GM19324 (cell line): ENCODE measurements around the gene B4GALT6.
A peak's percentile ranks its signal among the peaks of the same experiment; 100 is the strongest.
"Not testable (repeated sequence)": the region's sequence is repeated elsewhere in the genome, so short reads cannot be mapped to it uniquely, and the experiment has no call there.

Experiments
- ATAC-seq: cut with Tn5 transposase; IDR thresholded peaks from one replicate; pipeline ENCODE4 v1.9.1; 2021; ENCODE audit warnings: mild to moderate bottlenecking, moderate library complexity; ENCODE audit not compliant: unreplicated experiment, low FRiP score

B4GALT6 gene

GRCh38 chr18:31684279-31685096 lies at the start of gene B4GALT6:
B4GALT6 (minus strand) TSS chr18:31684581; CDS start chr18:31684426, 155 bp downstream.
- peak; percentile 43 for ATAC-seq

GRCh38 chr18:31731628-31732027 lies 47.2 kb upstream of the B4GALT6 start:
- no peak for ATAC-seq

- ATAC-seq: not testable (repeated sequence)
These were observed 44.8 kb upstream of the B4GALT6 start for GRCh38 chr18:31729196-31729595.

GRCh38 chr18:31723990-31724711 lies 39.8 kb upstream of the B4GALT6 start:
- ATAC-seq: no peak

- ATAC-seq: no peak
These were observed 39.2 kb upstream of the B4GALT6 start for GRCh38 chr18:31723639-31723989.

- peak; percentile 93 for ATAC-seq
These were observed 38.1 kb upstream of the B4GALT6 start for GRCh38 chr18:31722369-31722957.

GRCh38 chr18:31721601-31722000 lies 37.2 kb upstream of the B4GALT6 start:
- no peak for ATAC-seq

- no peak for ATAC-seq
These were observed 36.5 kb upstream of the B4GALT6 start for GRCh38 chr18:31720867-31721266.

GRCh38 chr18:31719363-31720006 lies 35.1 kb upstream of the B4GALT6 start:
- ATAC-seq: no peak

- no peak for ATAC-seq
These were observed 34.0 kb upstream of the B4GALT6 start for GRCh38 chr18:31718386-31718785.

GRCh38 chr18:31716362-31716761 lies 32.0 kb upstream of the B4GALT6 start:
- ATAC-seq: no peak

- no peak for ATAC-seq
These were observed 27.2 kb upstream of the B4GALT6 start for GRCh38 chr18:31711365-31712172.

GRCh38 chr18:31710826-31711225 lies 26.4 kb upstream of the B4GALT6 start:
- no peak for ATAC-seq

- no peak for ATAC-seq
These were observed 23.4 kb upstream of the B4GALT6 start for GRCh38 chr18:31707815-31708214.

GRCh38 chr18:31702449-31702848 lies 18.1 kb upstream of the B4GALT6 start:
- no peak for ATAC-seq

GRCh38 chr18:31701744-31702143 lies 17.4 kb upstream of the B4GALT6 start:
- ATAC-seq: no peak

GRCh38 chr18:31700990-31701389 lies 16.6 kb upstream of the B4GALT6 start:
- no peak for ATAC-seq

GRCh38 chr18:31697351-31698298 lies 13.2 kb upstream of the B4GALT6 start:
- no peak for ATAC-seq

- no peak for ATAC-seq
These were observed 11.6 kb upstream of the B4GALT6 start for GRCh38 chr18:31695989-31696388.
